GM23338 (cell line): Measurements from ENCODE around the gene PROX2. TPM values are rescaled to one million over a fixed set of nuclear protein-coding genes. Genes with fewer than 3 reads are reported as not detected.

ENCODE experiments used
- ATAC-seq: fragments of 200-7000 bp; cut with Tn5 transposase; 3 replicates; pipeline ENCODE4 v1.9.1; 2020
- DNase-seq: peaks from one replicate; pipeline ENCODE4 v3.0.0-alpha.2; 2015; ENCODE audit warnings: low spot score
- H2AFZ ChIP-seq: fragments of 200-600 bp; sonication (generic); 2 replicates; pipeline ENCODE4 v1.8.0; 2016; ENCODE audit warnings: antibody characterized with exemption, mild to moderate bottlenecking, moderate library complexity
- H3F3A ChIP-seq: fragments of 200-600 bp; sonication (generic); replicated peaks from 2 replicates; pipeline ENCODE4 v1.8.0; 2017; ENCODE audit warnings: antibody characterized with exemption, mixed run types, low read depth
- H3K27ac ChIP-seq: fragments of 200-600 bp; sonication (generic); 2 replicates; pipeline ENCODE4 v1.6.1; 2016; ENCODE audit warnings: low read depth
- H3K27me3 ChIP-seq: fragments of 200-600 bp; sonication (generic); 2 replicates; pipeline ENCODE4 v1.8.0; 2016; ENCODE audit warnings: mild to moderate bottlenecking, mixed run types, moderate library complexity; ENCODE audit not compliant: insufficient read depth
- H3K36me3 ChIP-seq: fragments of 200-600 bp; sonication (generic); 2 replicates; pipeline ENCODE4 v1.8.0; 2016; ENCODE audit warnings: mild to moderate bottlenecking; ENCODE audit not compliant: insufficient read depth
- H3K4me1 ChIP-seq: fragments of 200-600 bp; sonication (generic); 2 replicates; pipeline ENCODE4 v1.8.0; 2016; ENCODE audit warnings: mild to moderate bottlenecking, moderate library complexity; ENCODE audit not compliant: insufficient read depth
- H3K4me2 ChIP-seq: fragments of 200-600 bp; sonication (generic); 2 replicates; pipeline ENCODE4 v1.7.1; 2017; ENCODE audit warnings: mixed run types
- H3K4me3 ChIP-seq: fragments of 200-600 bp; sonication (generic); 2 replicates; pipeline ENCODE4 v1.6.1; 2016; ENCODE audit warnings: mixed run types
- H3K79me2 ChIP-seq: fragments of 200-600 bp; sonication (generic); replicated peaks from 2 replicates; pipeline ENCODE4 v1.8.0; 2017; ENCODE audit warnings: mild to moderate bottlenecking; ENCODE audit not compliant: insufficient read depth
- H3K9me2 ChIP-seq: fragments of 200-600 bp; sonication (generic); 2 replicates; pipeline ENCODE4 v1.8.0; 2017; ENCODE audit not compliant: insufficient read depth
- H4K20me1 ChIP-seq: fragments of 200-600 bp; sonication (generic); replicated peaks from 2 replicates; pipeline ENCODE4 v1.8.0; 2017; ENCODE audit warnings: mild to moderate bottlenecking; ENCODE audit not compliant: insufficient read depth
- H3K27ac Mint-ChIP-seq: 2 replicates; pipeline ENCODE4 v1.8.0; 2020; ENCODE audit warnings: inconsistent platforms, mild to moderate bottlenecking, moderate library complexity, mixed read lengths
- H3K27me3 Mint-ChIP-seq: 3 replicates; pipeline ENCODE4 v1.8.0; 2022; ENCODE audit warnings: low read depth, mild to moderate bottlenecking, moderate library complexity, mixed read lengths, inconsistent platforms; ENCODE audit not compliant: insufficient read depth, poor library complexity
- H3K36me3 Mint-ChIP-seq: 3 replicates; pipeline ENCODE4 v1.8.0; 2021; ENCODE audit warnings: low read depth, mild to moderate bottlenecking, inconsistent platforms, moderate library complexity, mixed read lengths
- H3K4me1 Mint-ChIP-seq: 3 replicates; pipeline ENCODE4 v1.8.0; 2020; ENCODE audit warnings: mild to moderate bottlenecking, inconsistent platforms, mixed read lengths
- H3K4me3 Mint-ChIP-seq: 3 replicates; pipeline ENCODE4 v1.8.0; 2021; ENCODE audit warnings: moderate library complexity, mild to moderate bottlenecking, inconsistent platforms, mixed read lengths
- H3K9me3 Mint-ChIP-seq: 3 replicates; pipeline ENCODE4 v1.8.0; 2020; ENCODE audit warnings: moderate library complexity, mild to moderate bottlenecking, inconsistent platforms, mixed read lengths
- CTCF ChIP-seq, 2 experiments: fragments of 200-600 bp in 1 of 2; sonication (generic) in 1 of 2; conservative IDR thresholded peaks; 2 replicates each; pipeline versions ENCODE4 v1.5.1 to v1.6.1; 2016 to 2017; ENCODE audit warnings: antibody characterized with exemption in 2 of 2, low read depth in 2 of 2, mild to moderate bottlenecking in 2 of 2, moderate library complexity in 1 of 2
- ETS1 ChIP-seq: IDR thresholded peaks from 2 replicates; pipeline ENCODE4 v1.6.1; 2016; ENCODE audit warnings: antibody characterized with exemption
- EZH2 ChIP-seq: fragments of 200-600 bp; sonication (generic); IDR thresholded peaks from one replicate; pipeline ENCODE4 v1.8.0; 2017; ENCODE audit warnings: antibody characterized with exemption, mild to moderate bottlenecking, low read depth; ENCODE audit not compliant: unreplicated experiment
- EZH2phosphoT487 ChIP-seq: fragments of 200-600 bp; sonication (generic); IDR thresholded peaks from one replicate; pipeline ENCODE4 v1.8.1; 2018; ENCODE audit warnings: antibody characterized with exemption; ENCODE audit not compliant: unreplicated experiment
- JUNB ChIP-seq: IDR thresholded peaks from one replicate; pipeline ENCODE4 v1.6.1; 2016; ENCODE audit warnings: antibody characterized with exemption; ENCODE audit not compliant: unreplicated experiment
- NANOG ChIP-seq: IDR thresholded peaks from 2 replicates; pipeline ENCODE4 v1.6.1; 2016; ENCODE audit warnings: antibody characterized with exemption, borderline replicate concordance
- POLR2AphosphoS5 ChIP-seq: IDR thresholded peaks from 2 replicates; pipeline ENCODE4 v1.6.1; 2016; ENCODE audit warnings: antibody characterized with exemption, low read depth
- REST ChIP-seq: IDR thresholded peaks from one replicate; pipeline ENCODE4 v1.6.1; 2018; ENCODE audit warnings: antibody characterized with exemption; ENCODE audit not compliant: unreplicated experiment
- STAT1 ChIP-seq: IDR thresholded peaks from one replicate; pipeline ENCODE4 v1.6.1; 2016; ENCODE audit warnings: antibody characterized with exemption; ENCODE audit not compliant: unreplicated experiment
- ZNF114 ChIP-seq: fragments of 250-450 bp; sonication (Bioruptor Pico); IDR thresholded peaks from 2 replicates; pipeline ENCODE4 v1.5.0; 2020; ENCODE audit warnings: mild to moderate bottlenecking, moderate library complexity
- ZNF331 ChIP-seq: fragments of 250-450 bp; sonication (Bioruptor Pico); IDR thresholded peaks from 2 replicates; pipeline ENCODE4 v1.5.0; 2020; ENCODE audit warnings: low read depth, mild to moderate bottlenecking, moderate library complexity
- polyA plus RNA-seq: library from polyadenylated mRNA; unstranded; fragments of >200 nt; fragmentation: Nextera tagmentation; extraction: Ambion mirVana; gene quantifications from 2 replicates; pipeline ENCODE4 v1.2.1, GENCODE V29; 2016
- total RNA-seq: library from RNA; depleted of rRNA; stranded (reverse); fragments of >200 nt; shearing (Covaris generic); gene quantifications from 2 replicates; pipeline ENCODE4 v1.2.3, GENCODE V29; 2014

PROX2 gene
- total and polyA plus RNA-seq, 2 experiments from 2014 or later = 0.06 TPM; not detected in 1

- no peak overlapping the region for H3K27ac ChIP-seq
- no peak overlapping the region for H2AFZ ChIP-seq
- TF ChIP-seq ETS1 (no peak), EZH2 (no peak), REST (no peak), JUNB (no peak), ZNF114 (no peak), STAT1 (no peak), NANOG (no peak), CTCF (conservative IDR thresholded peaks at IDR 0.05; ENCODE audit: low read depth in 2 of 2) (no peak), POLR2AphosphoS5 (no peak), EZH2phosphoT487 (no peak), ZNF331 (CRISPR knock-in tag) (no peak)
- no peaks in the 10 kb centered on the region for H3K36me3 ChIP-seq
- no peaks in the 10 kb centered on the region for H4K20me1 ChIP-seq
- H3K79me2 ChIP-seq = no peaks in the 10 kb centered on the region
- Mint-ChIP-seq H3K27me3 (peaks cover 3% of the 10 kb centered on the region), H3K4me1 (peaks cover 4% of the 10 kb centered on the region), H3K4me3 (peak overlapping the region; percentile 2; the same call in 1 of the 3 replicates), H3K9me3 (no peaks in the 10 kb centered on the region), H3K27ac (no peak overlapping the region), H3K36me3 (peaks cover 4% of the 10 kb centered on the region; the same call in 1 of the 3 replicates)
- peaks cover 6% of the 10 kb centered on the region; the same call in 1 of the 2 replicates for H3K4me1 ChIP-seq
- no peaks in the 10 kb centered on the region for H3K27me3 ChIP-seq
- no peak for DNase-seq
- no peaks in the 10 kb centered on the region for H3K9me2 ChIP-seq
- H3F3A ChIP-seq = no peaks in the 10 kb centered on the region
- no peak overlapping the region for H3K4me2 ChIP-seq
- no peak for ATAC-seq
- H3K4me3 ChIP-seq = no peak overlapping the region
Observed at GRCh38 chr14:74924061-74924460, 48.1 kb upstream of the PROX2 start.
